ENCODE data around the gene ACTN1. TPM values are rescaled to one million over a fixed set of nuclear protein-coding genes. Genes with fewer than 3 reads are reported as not detected.

The ACTN1 gene
- total and polyA plus RNA-seq, 10 of the 15 experiments (the other 5 are each of a cell fraction or from before 2014, with no cell fraction given) = 0.14 to 39.4 (median 2.6) TPM

GRCh38 chr14:68982581-68982980 is 3.5 kb upstream of the ACTN1 start:
- FAIRE-seq = no peak
- ChIA-PET RAD21 (ENCODE audit: unreplicated experiment) (no interaction called here), SMC1A (ENCODE audit: uncharacterized antibody, unreplicated experiment) (no interaction called here), POLR2A (no interaction called here), CTCF (no interaction called here)
- Histone ChIP-seq H3K27ac (ENCODE audit: control insufficient read depth, insufficient read depth) (no peak overlapping the region), H4K20me1 (ENCODE audit: control insufficient read depth, insufficient read depth) (no peaks in the 10 kb centered on the region), H3K4me2 (ENCODE audit: control insufficient read depth, insufficient read depth) (no peak overlapping the region), H3K4me1 (ENCODE audit: control insufficient read depth, insufficient read depth, low read length) (no peaks in the 10 kb centered on the region; the same call in 1 of the 2 replicates), H3K9me3 (replicated peaks; ENCODE audit: control insufficient read depth, insufficient read depth, low read length) (no peaks in the 10 kb centered on the region), H3K4me3 (no peak overlapping the region), H2AFZ (ENCODE audit: control insufficient read depth, low read depth, low read length) (no peak overlapping the region), H3K9ac (ENCODE audit: control insufficient read depth, insufficient read depth, low read length) (no peak overlapping the region), H3K79me2 (ENCODE audit: control insufficient read depth, insufficient read depth, low read length) (no peaks in the 10 kb centered on the region; the same call in 1 of the 2 replicates), H3K36me3 (ENCODE audit: control insufficient read depth in 2 of 2, insufficient read depth in 2 of 2, low read length in 1 of 2) (no peaks in the 10 kb centered on the region), H3K27me3 (replicated peaks in 1 of 2; ENCODE audit: control insufficient read depth in 2 of 2, insufficient read depth in 2 of 2, low read length in 1 of 2) (peaks cover 3 to 11% of the 10 kb centered on the region in 2 experiments; a peak in 3 of 4 replicates)
- no peak for DNase-seq (ENCODE audit: low read depth, low spot score)
- no peak for ATAC-seq
- in situ Hi-C loops (cut with MboI) (no loop called here), intact Hi-C loops (cut with micrococcal nuclease; ENCODE audit: unreplicated experiment) (no loop called here)
- BruUV-seq (replicated peaks) = no TSS peak
- 72% methylated on average over 2 of the region's 2 CpGs for WGBS (ENCODE audit: insufficient coverage, insufficient replicate concordance, low lambda C conversion rate, missing lambda C conversion rate)
- TF ChIP-seq SUPT20H (IDR thresholded peaks at IDR 0.05; ENCODE audit: borderline replicate concordance, control insufficient read depth, low read depth, low read length) = no peak
- TF ChIP-seq RB1 (IDR thresholded peaks at IDR 0.05; ENCODE audit: borderline replicate concordance) = no peak
- no peak for TF ChIP-seq NFIC (IDR thresholded peaks at IDR 0.05; ENCODE audit: low read depth, low read length)
- TF ChIP-seq NRF1 (conservative IDR thresholded peaks at IDR 0.05; ENCODE audit: low read depth, low read length) = no peak
- TF ChIP-seq NR2C2 (IDR thresholded peaks at IDR 0.05; ENCODE audit: borderline replicate concordance, control insufficient read depth, insufficient read length, low read depth) = no peak
- TF ChIP-seq ZBTB40 (IDR thresholded peaks at IDR 0.05; ENCODE audit: borderline replicate concordance) = no peak
- no peak for TF ChIP-seq CBFB (IDR thresholded peaks at IDR 0.05; ENCODE audit: low read depth)
- no peak for TF ChIP-seq MYC (IDR thresholded peaks at IDR 0.05; ENCODE audit: insufficient read depth, insufficient read length, insufficient replicate concordance, low read length, severe bottlenecking)
- no peak for TF ChIP-seq BACH1 (IDR thresholded peaks at IDR 0.05; ENCODE audit: borderline replicate concordance)
- TF ChIP-seq ZNF274 (IDR thresholded peaks at IDR 0.05; ENCODE audit: insufficient read depth, insufficient read length) = no peak
- no peak for TF ChIP-seq TBL1XR1 (IDR thresholded peaks at IDR 0.05; ENCODE audit: low read depth, low read length)

Measured in GM12878 (cell line).